HEK293T (cell line): ENCODE data around the gene RNF224.

Source experiments
- CTBP1 ChIP-seq: fragments of 450-650 bp; IDR thresholded peaks from 2 replicates; pipeline ENCODE4 v1.6.1; 2016; ENCODE audit warnings: borderline replicate concordance
- FOXA1 ChIP-seq: fragments of 450-650 bp; IDR thresholded peaks from 2 replicates; pipeline ENCODE4 v1.6.1; 2016; ENCODE audit warnings: mild to moderate bottlenecking
- FOXK2 ChIP-seq: fragments of 450-650 bp; IDR thresholded peaks from 2 replicates; pipeline ENCODE4 v1.6.1; 2016; ENCODE audit warnings: mild to moderate bottlenecking
- FOXM1 ChIP-seq: fragments of 450-650 bp; IDR thresholded peaks from 2 replicates; pipeline ENCODE4 v1.6.1; 2017; ENCODE audit warnings: mild to moderate bottlenecking, borderline replicate concordance
- LEF1 ChIP-seq: fragments of 450-650 bp; IDR thresholded peaks from 2 replicates; pipeline ENCODE4 v1.6.1; 2017; ENCODE audit warnings: mild to moderate bottlenecking, borderline replicate concordance
- TARDBP ChIP-seq: fragments of 450-650 bp; IDR thresholded peaks from 2 replicates; pipeline ENCODE4 v1.6.1; 2016

DNA sequence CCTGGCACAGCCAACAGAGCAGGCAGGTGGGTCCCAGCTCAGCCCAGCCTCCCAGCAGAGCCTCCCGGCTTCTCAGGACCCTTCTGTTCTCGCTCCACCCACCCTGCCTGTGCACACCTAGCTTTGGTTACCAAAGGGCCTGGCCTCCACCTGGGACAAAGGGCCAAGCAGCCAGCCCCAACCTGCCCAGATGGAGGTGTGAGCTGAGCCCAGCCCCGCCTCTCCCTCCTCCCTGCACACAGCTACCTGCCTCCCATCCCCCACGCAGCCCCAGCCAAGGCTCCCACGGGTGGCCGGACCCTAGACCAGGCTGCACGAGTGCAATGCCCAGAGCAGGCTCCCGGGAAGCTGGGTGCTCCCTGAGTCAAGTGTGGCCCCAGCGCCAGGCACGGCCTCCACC, 32.4 kb upstream of the RNF224 start:
- TF ChIP-seq FOXK2, result no peak
- no peak for TF ChIP-seq FOXM1
- TF ChIP-seq CTBP1, result no peak
- no peak for TF ChIP-seq LEF1
- no peak for TF ChIP-seq TARDBP
- no peak for TF ChIP-seq FOXA1
